ENCODE measurements around the gene ABCE1.
"Not testable (repeated sequence)": the region's sequence is repeated elsewhere in the genome, so short reads cannot be mapped to it uniquely, and the experiment has no call there.

Gene ABCE1

DNA sequence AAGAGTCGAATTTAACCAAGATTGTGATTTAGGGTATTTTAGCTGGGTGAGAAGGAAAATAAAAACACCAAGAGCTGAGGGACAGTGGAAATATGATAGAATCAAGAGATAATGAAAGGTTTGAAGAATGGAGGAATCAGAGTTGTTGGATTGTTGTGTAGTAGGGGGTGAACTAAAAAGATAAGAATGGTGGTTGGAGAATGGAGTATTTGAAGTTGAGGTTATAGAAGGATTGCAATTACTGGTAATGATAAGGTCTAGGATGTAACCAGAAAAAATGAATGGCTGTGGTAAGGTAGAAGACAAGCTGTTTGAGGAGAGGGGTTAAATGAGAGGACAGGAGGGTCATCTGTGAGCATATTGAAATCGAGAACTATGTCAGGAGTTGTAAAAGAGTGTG, 4.5 kb downstream of the ABCE1 start:
- DNase-seq (ENCODE audit: low read depth in 2 of 2, low spot score in 1 of 2): no peak

DNA sequence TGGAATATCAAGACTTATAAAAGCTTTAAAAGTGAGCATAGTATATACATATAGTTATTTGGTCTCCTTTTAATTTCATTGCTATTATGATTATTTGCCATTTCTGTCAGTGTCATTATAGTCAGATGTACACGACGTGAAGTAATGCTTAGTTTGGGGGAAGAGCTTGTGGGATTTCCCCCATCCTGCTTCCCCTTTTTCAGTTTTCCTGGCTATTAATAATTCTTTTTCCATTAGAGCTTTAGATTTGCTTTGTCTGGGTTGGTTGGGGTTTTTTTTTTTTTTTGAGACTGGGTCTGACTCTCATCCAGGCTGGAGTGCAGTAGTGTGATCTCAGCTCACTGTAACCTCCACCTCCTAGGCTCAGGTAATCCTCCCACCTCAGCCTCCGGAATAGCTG, 5.4 kb downstream of the ABCE1 start:
- no peak for DNase-seq (ENCODE audit: low read depth in 2 of 2, low spot score in 1 of 2)

- DNase-seq (ENCODE audit: low read depth in 2 of 2, low spot score in 1 of 2): no peak
Measured at GRCh38 chr4:145107126-145107525, 9.0 kb downstream of the ABCE1 start.

DNA sequence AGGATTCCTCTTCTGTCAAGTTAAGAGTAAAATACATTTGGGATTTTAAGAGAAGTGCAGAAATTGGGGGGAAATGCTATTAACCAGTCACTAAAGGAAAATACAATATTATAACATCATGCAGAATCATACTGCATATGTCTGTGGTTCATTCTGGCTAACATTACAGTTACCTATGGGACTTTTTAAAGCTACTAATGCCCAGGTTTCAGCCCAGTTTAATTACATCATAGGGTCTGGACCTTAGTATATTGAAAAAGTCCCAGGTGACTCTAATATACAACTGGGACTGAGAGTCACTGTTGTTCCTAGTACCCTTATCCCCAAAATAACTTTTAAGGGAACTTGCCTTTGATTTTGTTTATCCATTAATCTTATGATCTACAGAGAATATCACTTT, 10.0 kb downstream of the ABCE1 start:
- no peak for DNase-seq (ENCODE audit: low read depth in 2 of 2, low spot score in 1 of 2)

- no peak for DNase-seq (ENCODE audit: low read depth in 2 of 2, low spot score in 1 of 2)
Measured at GRCh38 chr4:145125396-145125795, 27.3 kb downstream of the ABCE1 start.

- no peak for DNase-seq (ENCODE audit: low read depth in 2 of 2, low spot score in 1 of 2)
Measured at GRCh38 chr4:145130130-145130529, 32.0 kb downstream of the ABCE1 start.

- DNase-seq (ENCODE audit: low read depth in 2 of 2, low spot score in 1 of 2): no peak
Measured at GRCh38 chr4:145130788-145131399, 32.8 kb downstream of the ABCE1 start.

GRCh38 chr4:145131848-145132247, 33.7 kb downstream of the ABCE1 start:
- DNase-seq (ENCODE audit: low read depth in 2 of 2, low spot score in 1 of 2): no peak

GRCh38 chr4:145132511-145133098, 34.5 kb downstream of the ABCE1 start:
- no peak for DNase-seq (ENCODE audit: low read depth in 2 of 2, low spot score in 1 of 2)

DNA sequence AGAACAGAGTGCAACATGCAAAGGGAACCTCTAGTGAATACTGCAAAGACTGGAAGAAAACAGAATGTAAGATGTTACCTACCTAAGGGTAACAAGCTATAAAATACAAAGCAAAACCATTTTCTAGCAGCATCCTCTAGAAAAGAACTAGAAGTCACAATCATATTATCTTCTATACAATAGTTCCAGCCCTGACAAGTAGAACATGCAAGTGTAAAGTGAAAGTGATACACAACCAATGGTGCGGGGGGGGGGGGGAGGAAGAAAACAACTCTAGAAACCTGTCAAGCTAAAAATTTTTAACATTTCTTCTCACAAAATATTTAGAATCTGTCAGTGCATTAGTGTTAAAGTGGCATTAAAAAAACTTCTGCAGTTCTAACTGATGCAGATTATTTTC, 38.1 kb downstream of the ABCE1 start:
- DNase-seq (ENCODE audit: low read depth in 2 of 2, low spot score in 1 of 2): not testable (repeated sequence)

GRCh38 chr4:145148980-145149379, 50.9 kb downstream of the ABCE1 start:
- DNase-seq (ENCODE audit: low read depth in 2 of 2, low spot score in 1 of 2): no peak

DNA sequence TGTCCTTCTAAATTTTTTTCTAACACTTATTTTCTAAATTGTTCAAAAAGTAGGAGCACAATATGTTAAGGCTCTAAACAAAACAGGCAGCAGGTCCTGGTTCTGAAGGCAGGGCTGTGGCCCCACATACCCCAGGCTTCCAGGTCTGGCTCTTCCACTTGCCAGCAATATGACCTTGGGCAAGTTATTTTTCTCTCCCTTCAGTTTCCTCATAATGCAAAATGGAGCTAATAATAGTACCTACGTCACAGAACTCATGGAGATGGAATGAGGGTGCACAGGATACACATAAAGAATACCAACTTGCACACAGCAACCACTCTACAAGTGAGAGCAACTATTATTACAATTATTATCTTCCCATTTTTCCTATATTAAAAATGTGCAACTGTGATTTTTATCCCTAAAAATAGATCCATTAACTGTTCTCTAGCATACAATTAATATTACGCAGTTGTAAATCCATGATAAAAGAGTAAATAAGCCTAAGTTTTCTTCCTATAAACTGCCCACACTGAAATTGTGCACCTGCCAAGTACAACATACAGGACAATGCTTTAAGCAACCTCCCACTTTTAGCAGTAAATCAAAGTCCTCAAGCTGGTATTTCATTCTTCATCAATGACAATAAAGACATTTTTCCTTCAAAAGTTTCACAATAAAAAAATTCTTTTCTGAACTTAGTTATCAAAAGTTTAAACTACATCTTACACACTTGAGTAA, 55.2 kb downstream of the ABCE1 start:
- DNase-seq (ENCODE audit: low read depth in 2 of 2, low spot score in 1 of 2): no peak

- DNase-seq (ENCODE audit: low read depth in 2 of 2, low spot score in 1 of 2): no peak
Measured at GRCh38 chr4:145153904-145154298, 55.8 kb downstream of the ABCE1 start.

GRCh38 chr4:145154573-145154972, 56.5 kb downstream of the ABCE1 start:
- DNase-seq (ENCODE audit: low read depth in 2 of 2, low spot score in 1 of 2): no peak

- no peak for DNase-seq (ENCODE audit: low read depth in 2 of 2, low spot score in 1 of 2)
Measured at GRCh38 chr4:145155268-145155870, 57.3 kb downstream of the ABCE1 start.

- DNase-seq (ENCODE audit: low read depth in 2 of 2, low spot score in 1 of 2): no peak
Measured at GRCh38 chr4:145156986-145157385, 58.9 kb downstream of the ABCE1 start.

DNA sequence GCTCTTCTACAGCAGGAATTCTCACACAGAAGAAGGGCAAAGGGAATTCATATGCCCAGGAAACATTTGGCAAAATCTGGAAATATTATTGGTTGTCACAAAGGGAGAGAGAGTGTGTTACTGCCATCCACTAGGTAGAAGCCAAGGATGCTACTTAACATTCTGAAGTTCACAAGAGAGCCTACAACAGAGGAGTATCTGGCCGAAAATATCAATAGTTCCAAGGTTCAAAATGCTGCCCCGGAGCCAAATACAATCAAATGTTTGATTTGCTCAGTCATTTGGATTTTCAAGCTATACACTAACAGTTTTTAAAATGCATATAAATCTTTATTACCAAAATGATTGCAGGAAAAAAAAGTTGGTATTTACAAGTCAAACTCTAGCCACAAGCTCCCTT, 63.4 kb downstream of the ABCE1 start:
- DNase-seq (ENCODE audit: low read depth in 2 of 2, low spot score in 1 of 2): no peak

- no peak for DNase-seq (ENCODE audit: low read depth in 2 of 2, low spot score in 1 of 2)
Measured at GRCh38 chr4:145167887-145168286, 69.8 kb downstream of the ABCE1 start.

DNA sequence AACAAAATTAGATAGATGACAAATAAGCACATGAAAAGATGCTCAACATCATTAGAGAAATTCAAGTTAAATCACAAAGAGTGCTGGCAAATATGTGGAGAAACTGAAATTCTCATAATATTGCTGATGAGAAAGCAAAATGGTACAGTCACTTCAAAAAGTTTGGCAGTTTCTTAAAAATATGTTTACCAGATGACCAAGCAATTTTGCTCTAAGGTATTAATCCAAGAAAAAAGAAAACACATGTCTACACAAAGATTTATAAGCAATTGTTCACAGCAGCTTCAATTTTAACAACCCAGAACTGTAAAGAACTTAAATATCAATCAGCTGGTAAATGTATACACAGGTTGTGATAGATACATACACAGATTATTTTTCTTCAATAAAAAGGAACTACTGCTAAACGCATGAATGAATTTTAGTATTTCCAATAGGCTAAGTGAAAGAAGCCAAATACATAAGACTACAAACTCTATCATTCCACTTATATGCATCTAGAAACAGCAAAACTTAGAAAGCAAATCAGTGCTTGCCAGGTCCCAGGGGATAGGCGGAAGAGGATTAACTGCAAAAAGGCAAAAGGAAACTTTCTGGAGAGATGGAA, 70.6 kb downstream of the ABCE1 start:
- no peak for DNase-seq (ENCODE audit: low read depth in 2 of 2, low spot score in 1 of 2)

DNA sequence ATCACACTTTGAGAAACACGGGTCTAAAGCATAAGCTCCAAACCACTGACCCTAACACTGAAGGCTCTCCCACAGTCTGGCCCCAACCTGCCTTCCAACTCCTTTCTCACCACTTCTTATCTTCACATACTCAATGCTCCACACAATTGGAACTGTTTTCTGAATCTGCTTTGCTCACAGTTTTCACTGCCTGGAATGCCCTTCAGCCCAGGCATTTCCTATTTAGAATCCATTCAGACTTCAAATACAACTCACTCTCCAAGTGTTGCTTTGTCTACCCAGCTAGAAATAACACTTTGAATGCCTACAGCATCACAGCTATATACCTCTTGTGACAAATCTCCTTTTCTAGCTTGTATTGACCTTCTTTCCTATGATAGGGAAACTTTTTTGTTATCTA, 72.1 kb downstream of the ABCE1 start:
- no peak for DNase-seq (ENCODE audit: low read depth in 2 of 2, low spot score in 1 of 2)

DNA sequence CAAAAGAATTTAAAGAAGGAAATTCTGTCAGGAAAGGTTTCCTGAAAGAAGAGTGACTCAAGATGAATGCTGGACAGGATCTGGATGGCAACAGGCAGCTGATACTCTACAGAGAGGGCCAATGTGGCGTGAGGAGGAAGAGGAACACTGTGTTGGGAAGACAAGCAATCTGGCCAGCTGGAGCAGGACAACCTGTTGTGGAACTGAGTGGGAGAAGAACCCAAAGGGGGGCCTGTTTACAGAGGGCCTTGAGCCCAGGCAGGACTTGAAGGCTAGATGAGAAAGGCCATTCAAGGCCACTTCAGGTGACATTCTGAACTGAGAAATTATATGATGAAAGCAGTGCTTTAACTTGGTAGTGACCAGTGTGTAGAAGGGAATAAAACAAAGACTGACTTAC, 73.8 kb downstream of the ABCE1 start:
- no peak for DNase-seq (ENCODE audit: low read depth in 2 of 2, low spot score in 1 of 2)

Measured in stimulated activated CD8-positive, alpha-beta memory T cell treated with anti-CD3 and anti-CD28 coated beads, Interleukin-4, amount 100 ng/mL, for 1 hour (primary cell).